Parathyroid adenoma (tissue), 2 donors: ENCODE results near the gene MGAT4C.

Experiments
- H2AFZ ChIP-seq: fragments of 300-600 bp; sonication (generic); one replicate; pipeline ENCODE4 v1.7.0; 2017; ENCODE audit warnings: antibody characterized with exemption, mild to moderate bottlenecking
- H3K27ac ChIP-seq: fragments of 300-600 bp; sonication (generic); one replicate; pipeline ENCODE4 v1.7.0; 2017
- H3K27me3 ChIP-seq: fragments of 300-600 bp; sonication (generic); one replicate; pipeline ENCODE4 v1.7.0; 2017; ENCODE audit warnings: low read length; ENCODE audit not compliant: control insufficient read depth, insufficient read depth
- H3K36me3 ChIP-seq: fragments of 300-600 bp; sonication (generic); one replicate; pipeline ENCODE4 v1.7.0; 2017; ENCODE audit warnings: low read length; ENCODE audit not compliant: control insufficient read depth, insufficient read depth
- H3K4me1 ChIP-seq: fragments of 300-600 bp; sonication (generic); one replicate; pipeline ENCODE4 v1.7.0; 2017; ENCODE audit warnings: control low read depth
- H3K4me2 ChIP-seq: fragments of 300-600 bp; sonication (generic); one replicate; pipeline ENCODE4 v1.7.0; 2017; ENCODE audit warnings: low read length
- H3K4me3 ChIP-seq: fragments of 300-600 bp; sonication (generic); one replicate; pipeline ENCODE4 v1.7.0; 2017; ENCODE audit warnings: low read depth, low read length
- H3K79me2 ChIP-seq: fragments of 300-600 bp; sonication (generic); one replicate; pipeline ENCODE4 v1.7.0; 2017; ENCODE audit warnings: control low read depth
- H3K9ac ChIP-seq: fragments of 300-600 bp; sonication (generic); one replicate; pipeline ENCODE4 v1.7.0; 2017; ENCODE audit warnings: mild to moderate bottlenecking
- H3K9me3 ChIP-seq: fragments of 300-600 bp; sonication (generic); one replicate; pipeline ENCODE4 v1.7.0; 2017; ENCODE audit warnings: low read length; ENCODE audit not compliant: control insufficient read depth
- CTCF ChIP-seq: fragments of 300-600 bp; sonication (generic); IDR thresholded peaks from one replicate; pipeline ENCODE4 v1.7.0; 2017; ENCODE audit warnings: antibody characterized with exemption, mild to moderate bottlenecking
- donor health status: primary hyperparathyroidism.

MGAT4C gene

DNA sequence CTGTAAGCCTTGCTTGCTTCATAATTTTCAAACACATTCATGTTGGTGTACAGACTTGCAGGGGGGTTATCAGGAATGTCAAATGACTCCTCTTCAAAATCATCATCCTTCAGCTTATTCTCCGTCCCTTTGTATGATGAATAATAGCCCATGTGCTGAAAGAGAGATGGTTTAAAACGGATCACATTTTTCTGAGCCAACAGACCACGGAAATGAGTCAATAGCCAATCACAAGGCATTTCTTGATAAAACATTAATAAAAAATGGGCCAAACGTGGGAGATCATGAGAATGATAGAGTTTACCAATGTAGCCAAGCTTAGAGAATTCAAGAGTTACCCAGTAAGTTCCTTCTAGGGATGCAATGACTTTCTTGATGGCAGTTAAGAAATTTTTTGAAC lies 276.6 kb downstream of the MGAT4C start:
- Histone ChIP-seq H3K9ac (no peak overlapping the region), H3K36me3 (no peaks in the 10 kb centered on the region), H3K4me2 (no peak overlapping the region), H3K79me2 (no peaks in the 10 kb centered on the region), H3K4me1 (no peaks in the 10 kb centered on the region), H3K9me3 (no peaks in the 10 kb centered on the region), H3K27me3 (no peaks in the 10 kb centered on the region), H3K27ac (no peak overlapping the region), H3K4me3 (no peak overlapping the region), H2AFZ (no peak overlapping the region)
- TF ChIP-seq CTCF: no peak

DNA sequence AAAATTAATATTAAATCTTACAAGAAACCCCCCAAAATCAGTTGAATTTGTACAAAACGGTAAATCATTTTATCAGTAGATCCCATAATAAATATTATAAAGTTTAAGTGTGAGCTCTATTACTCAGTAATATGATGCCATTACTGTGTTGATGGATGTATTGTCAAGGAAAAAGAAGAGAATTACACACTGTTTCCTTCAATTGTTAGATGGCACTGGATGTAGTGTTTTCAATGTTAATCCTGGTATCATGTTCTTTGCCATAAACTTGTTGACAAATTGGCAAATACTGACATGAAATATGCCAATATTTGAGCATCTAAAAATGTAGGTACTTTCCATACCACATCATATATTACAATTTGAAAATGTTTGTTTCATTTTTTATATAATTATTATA lies 280.5 kb downstream of the MGAT4C start:
- no peaks in the 10 kb centered on the region for H3K27me3 ChIP-seq

GRCh38 chr12:85971800-85972199 lies 284.4 kb downstream of the MGAT4C start:
- Histone ChIP-seq H3K27me3 (no peaks in the 10 kb centered on the region), H3K4me2 (no peak overlapping the region), H3K36me3 (no peaks in the 10 kb centered on the region), H3K79me2 (no peaks in the 10 kb centered on the region), H3K27ac (no peak overlapping the region), H3K4me3 (no peak overlapping the region), H2AFZ (no peak overlapping the region), H3K4me1 (no peaks in the 10 kb centered on the region), H3K9ac (no peak overlapping the region), H3K9me3 (no peaks in the 10 kb centered on the region)
- no peak for TF ChIP-seq CTCF

More for the DNA sequence above, 280.5 kb downstream of the MGAT4C start:
- Histone ChIP-seq H3K4me1 (no peaks in the 10 kb centered on the region), H3K9me3 (no peaks in the 10 kb centered on the region), H3K4me3 (no peak overlapping the region), H3K9ac (no peak overlapping the region), H2AFZ (no peak overlapping the region), H3K27ac (no peak overlapping the region), H3K79me2 (no peaks in the 10 kb centered on the region), H3K4me2 (no peak overlapping the region), H3K36me3 (no peaks in the 10 kb centered on the region)
- TF ChIP-seq CTCF: no peak

- H3K4me2 ChIP-seq: no peak overlapping the region
- H2AFZ ChIP-seq: no peak overlapping the region
- no peak overlapping the region for H3K9ac ChIP-seq
- H3K4me1 ChIP-seq: no peaks in the 10 kb centered on the region
- no peaks in the 10 kb centered on the region for H3K27me3 ChIP-seq
- H3K27ac ChIP-seq: no peak overlapping the region
- no peak overlapping the region for H3K4me3 ChIP-seq
- H3K36me3 ChIP-seq: no peaks in the 10 kb centered on the region
- no peak for TF ChIP-seq CTCF
- H3K9me3 ChIP-seq: no peaks in the 10 kb centered on the region
- no peaks in the 10 kb centered on the region for H3K79me2 ChIP-seq
These were observed 287.6 kb downstream of the MGAT4C start for GRCh38 chr12:85968606-85969005.

- Histone ChIP-seq H3K9me3 (no peaks in the 10 kb centered on the region), H3K4me2 (no peak overlapping the region), H3K4me3 (no peak overlapping the region), H2AFZ (no peak overlapping the region), H3K79me2 (no peaks in the 10 kb centered on the region), H3K9ac (no peak overlapping the region), H3K36me3 (no peaks in the 10 kb centered on the region), H3K27me3 (no peaks in the 10 kb centered on the region), H3K27ac (no peak overlapping the region), H3K4me1 (no peaks in the 10 kb centered on the region)
- TF ChIP-seq CTCF: no peak
These were observed 292.9 kb downstream of the MGAT4C start for GRCh38 chr12:85963326-85963725.
